ENCODE data around the gene DPH2. TPM values are rescaled to one million over a fixed set of nuclear protein-coding genes. Genes with fewer than 3 reads are reported as not detected.

Gene DPH2
- total and polyA plus RNA-seq, 7 donors, result 37.8 to 123 (median 53.7) TPM

GRCh38 chr1:44002165-44002564 is 32.4 kb downstream of the DPH2 start:
- no peaks in the 10 kb centered on the region for H3K36me3 ChIP-seq (ENCODE audit: insufficient read depth in 1 of 2, low read depth in 1 of 2)
- H3K9me3 ChIP-seq, result no peaks in the 10 kb centered on the region
- intact Hi-C loops (cut with DNase I), result loop anchor here (5.0 to 10.0 kb wide), 2 partner anchors 35 to 593 kb away; no protein-coding TSS in a partner anchor
- peaks cover 4% of the 10 kb centered on the region for H3K4me1 ChIP-seq
- no peak for ATAC-seq
- 77 to 96% (median 82%) methylated on average over 8 of the region's 8 CpGs for WGBS, 3 donors
- DNase-seq, result no peak
- H3K4me3 ChIP-seq, result no peak overlapping the region
- no peak overlapping the region for H3K27ac ChIP-seq
- no peaks in the 10 kb centered on the region for H3K27me3 ChIP-seq (ENCODE audit: insufficient read depth in 3 of 3, low read length in 2 of 3)
- TF ChIP-seq, protein P1, sequence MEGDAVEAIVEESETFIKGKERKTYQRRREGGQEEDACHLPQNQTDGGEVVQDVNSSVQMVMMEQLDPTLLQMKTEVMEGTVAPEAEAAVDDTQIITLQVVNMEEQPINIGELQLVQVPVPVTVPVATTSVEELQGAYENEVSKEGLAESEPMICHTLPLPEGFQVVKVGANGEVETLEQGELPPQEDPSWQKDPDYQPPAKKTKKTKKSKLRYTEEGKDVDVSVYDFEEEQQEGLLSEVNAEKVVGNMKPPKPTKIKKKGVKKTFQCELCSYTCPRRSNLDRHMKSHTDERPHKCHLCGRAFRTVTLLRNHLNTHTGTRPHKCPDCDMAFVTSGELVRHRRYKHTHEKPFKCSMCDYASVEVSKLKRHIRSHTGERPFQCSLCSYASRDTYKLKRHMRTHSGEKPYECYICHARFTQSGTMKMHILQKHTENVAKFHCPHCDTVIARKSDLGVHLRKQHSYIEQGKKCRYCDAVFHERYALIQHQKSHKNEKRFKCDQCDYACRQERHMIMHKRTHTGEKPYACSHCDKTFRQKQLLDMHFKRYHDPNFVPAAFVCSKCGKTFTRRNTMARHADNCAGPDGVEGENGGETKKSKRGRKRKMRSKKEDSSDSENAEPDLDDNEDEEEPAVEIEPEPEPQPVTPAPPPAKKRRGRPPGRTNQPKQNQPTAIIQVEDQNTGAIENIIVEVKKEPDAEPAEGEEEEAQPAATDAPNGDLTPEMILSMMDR (IDR thresholded peaks at IDR 0.05), result no peak

- Histone ChIP-seq H3K36me3 (ENCODE audit: insufficient read depth in 1 of 2, low read depth in 1 of 2) (no peaks in the 10 kb centered on the region), H3K4me3 (no peak overlapping the region), H3K27ac (no peak overlapping the region), H3K9me3 (no peaks in the 10 kb centered on the region), H3K4me1 (peaks cover 4% of the 10 kb centered on the region), H3K27me3 (ENCODE audit: insufficient read depth in 3 of 3, low read length in 2 of 3) (no peaks in the 10 kb centered on the region)
- intact Hi-C loops (cut with DNase I), result loop anchor here (5.0 to 10.0 kb wide), 2 partner anchors 35 to 592 kb away; no protein-coding TSS in a partner anchor
- no peak for ATAC-seq
- DNase-seq, result no peak
- TF ChIP-seq, protein P1 (IDR thresholded peaks at IDR 0.05), result no peak
- 77 to 79% (median 78%) methylated on average over 14 of the region's 14 CpGs for WGBS, 3 donors
Observed at GRCh38 chr1:44002606-44003157, 32.9 kb downstream of the DPH2 start.

GRCh38 chr1:44008259-44008658 is 38.4 kb downstream of the DPH2 start:
- Histone ChIP-seq H3K9me3 (no peaks in the 10 kb centered on the region), H3K27ac (no peak overlapping the region), H3K27me3 (ENCODE audit: insufficient read depth in 3 of 3, low read length in 2 of 3) (no peaks in the 10 kb centered on the region), H3K4me1 (peaks cover 4% of the 10 kb centered on the region), H3K4me3 (no peak overlapping the region), H3K36me3 (ENCODE audit: insufficient read depth in 1 of 2, low read depth in 1 of 2) (no peaks in the 10 kb centered on the region)
- no peak for DNase-seq
- intact Hi-C loops (cut with DNase I), result loop anchor here (5.0 to 10.0 kb wide), 2 partner anchors 39 to 587 kb away; no protein-coding TSS in a partner anchor
- TF ChIP-seq, protein P1 (IDR thresholded peaks at IDR 0.05), result no peak
- 89 to 94% (median 91%) methylated on average over 12 of the region's 12 CpGs for WGBS, 3 donors
- ATAC-seq, result no peak

DNA sequence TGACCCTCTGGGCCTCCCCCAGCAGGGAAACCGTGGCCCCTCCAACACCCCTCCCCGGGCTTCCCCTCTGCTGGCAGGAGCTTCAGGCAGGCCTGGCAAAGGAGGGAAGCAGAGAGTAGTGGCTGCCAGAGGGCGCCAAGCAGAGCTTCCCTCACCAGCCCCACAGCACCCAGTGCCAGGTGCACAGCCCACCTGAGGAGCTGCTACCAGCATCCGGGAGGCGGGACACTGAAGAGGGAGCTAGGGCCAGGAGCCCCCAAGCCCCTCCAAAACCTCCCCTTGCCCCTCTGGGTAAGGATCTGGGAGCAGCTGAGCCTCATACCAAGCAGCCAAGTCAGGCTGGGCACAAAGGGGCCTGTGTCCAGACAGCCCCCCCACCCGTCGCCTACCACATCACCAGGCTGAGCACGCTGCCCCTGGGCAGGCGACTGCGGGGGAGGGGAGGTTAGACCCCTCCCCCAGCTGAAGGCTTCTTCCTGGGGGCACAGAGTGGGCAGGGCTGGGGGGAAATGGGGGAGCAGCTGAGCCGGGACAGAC is 41.2 kb downstream of the DPH2 start:
- no peaks in the 10 kb centered on the region for H3K27me3 ChIP-seq (ENCODE audit: insufficient read depth in 3 of 3, low read length in 2 of 3)
- no peaks in the 10 kb centered on the region for H3K9me3 ChIP-seq
- H3K4me3 ChIP-seq, result no peak overlapping the region
- peaks cover under 1% of the 10 kb centered on the region for H3K4me1 ChIP-seq
- DNase-seq, result no peak
- intact Hi-C loops (cut with DNase I), result no loop called here
- no peak for ATAC-seq
- no peak overlapping the region for H3K27ac ChIP-seq
- H3K36me3 ChIP-seq (ENCODE audit: insufficient read depth in 1 of 2, low read depth in 1 of 2), result no peaks in the 10 kb centered on the region
- TF ChIP-seq, protein P1 (IDR thresholded peaks at IDR 0.05), result no peak
- WGBS, 3 donors, result 58 to 69% (median 62%) methylated on average over 9 to 11 of the region's 11 CpGs
